Heart left ventricle (tissue), 16 donors: ENCODE measurements around the gene POU6F2. TPM values are rescaled to one million over a fixed set of nuclear protein-coding genes. Genes with fewer than 3 reads are reported as not detected.

ENCODE experiments used
- ATAC-seq, 4 donors: fragments of 200-7000 bp; cut with Tn5 transposase; one replicate each; pipeline ENCODE4 v1.9.1; 2020 to 2022; ENCODE audit warnings: moderate library complexity in 4 of 4, mild to moderate bottlenecking in 3 of 4, moderate number of reproducible peaks in 1 of 4
- DNase-seq, 5 donors: peaks; one replicate each; pipeline ENCODE4 v3.0.0-alpha.2; 2020
- H3K27ac ChIP-seq, 12 donors: fragments of 200-600 bp; sonication (generic) in 4 of 12; one replicate each; pipeline versions ENCODE4 v1.5.0 to v1.8.0; 2016 to 2022; ENCODE audit warnings: mild to moderate bottlenecking in 2 of 12
- H3K27me3 ChIP-seq, 9 donors: fragments of 200-600 bp; sonication (generic) in 2 of 9; one replicate each; pipeline versions ENCODE4 v1.5.1 to v1.8.0; 2016 to 2022; ENCODE audit warnings: mild to moderate bottlenecking in 3 of 9
- H3K36me3 ChIP-seq, 9 donors: fragments of 200-600 bp; sonication (generic) in 2 of 9; one replicate each; pipeline versions ENCODE4 v1.5.0 to v1.8.0; 2018 to 2022; ENCODE audit warnings: mild to moderate bottlenecking in 2 of 9
- H3K4me1 ChIP-seq, 12 donors: fragments of 200-600 bp; sonication (generic) in 4 of 12; one replicate each; pipeline versions ENCODE4 v1.5.0 to v1.8.0; 2016 to 2022; ENCODE audit warnings: mild to moderate bottlenecking in 3 of 12
- H3K4me3 ChIP-seq, 12 donors: fragments of 200-600 bp; sonication (generic) in 4 of 12; one replicate each; pipeline versions ENCODE4 v1.5.0 to v1.8.0; 2017 to 2022; ENCODE audit warnings: mild to moderate bottlenecking in 9 of 12, moderate library complexity in 4 of 12
- H3K9me3 ChIP-seq, 12 donors: fragments of 200-600 bp; sonication (generic) in 4 of 12; one replicate each; pipeline versions ENCODE4 v1.5.0 to v1.8.0; 2016 to 2022; ENCODE audit warnings: mild to moderate bottlenecking in 1 of 12
- POLR2A ChIP-seq, 2 donors: fragments of 450-650 bp; IDR thresholded peaks; one replicate each; pipeline ENCODE4 v1.6.1; 2017; ENCODE audit warnings: antibody characterized with exemption in 2 of 2, mild to moderate bottlenecking in 2 of 2, moderate library complexity in 2 of 2
- WGBS, 4 donors: extraction: QIAGEN DNeasy Blood & Tissue Kit in 2 of 4; methylation state at CpG; one replicate each; pipeline versions ENCODE4 v1.1.5 to v1.1.7; 2013 to 2018; 5-methylcytosine and 5-hydroxymethylcytosine counted together
- intact Hi-C, 10 donors: fragments of 100-400 bp; cut with DNase I; formaldehyde crosslinking; loops; one replicate each; pipeline versions ENCODE4 v1.11.1 to v1.14.2; 2022
- polyA plus RNA-seq, 2 donors: library from polyadenylated mRNA; stranded (reverse); fragments of 200-250 nt; gene quantifications; one replicate each; pipeline ENCODE4 v1.2.3, GENCODE V29; 2013
- total RNA-seq, 9 donors: library from RNA; depleted of rRNA in 2 of 9; stranded (reverse); fragments of >200 nt in 2 of 9; fragmentation: NEBNext Ultra II Directional in 3 of 9; extraction: Animal tissue kit (Norgen Biotek cat#: 25700) in 3 of 9; gene quantifications; one replicate each; pipeline versions ENCODE4 v1.1.0 to v1.2.4, GENCODE V29; 2016 to 2023
- TF ChIP-seq, protein P1 (sequence below), 12 donors: fragments of 200-600 bp; sonication (generic) in 4 of 12; IDR thresholded peaks; one replicate each; pipeline versions ENCODE4 v1.5.0 to v1.8.0; 2018 to 2022; ENCODE audit warnings: antibody characterized with exemption in 12 of 12, mild to moderate bottlenecking in 5 of 12
- donor health status: ischemic (EF 13 %, LVEDD 7.1; RV severe dilation, severe dysfunction).
- donor health status: healthy with polysubstance abuse.
- donor health status: DM: no; HTN: yes; CAD: no.
- donor health status: DM: no; HTN: no; CAD: no.
- donor health status: ischemic (EF 25% LVEDD 6.9; RV normal size, moderate dysfunction).
- donor health status: ischemic (EF 25% LVEDD 5.7; RV mildly dilated, moderate dysfunction).
- donor health status: healthy.
- donor health status: DM: yes; HTN: yes; CAD: no.
- donor health status: ischemic (EF 35%, LVEDD 5.7; RV mildly dilated, moderate dysfunction).
- donor health status: nonischemic (EF 11% LVEDD 7.7; RV severe dilation, severe dysfunction).
- donor health status: DM: yes; HTN: yes; CAD: no.
- donor health status: PGD.
- donor health status: ischemic (EF 29% LVEDD 5.4; RV normal size, mild dysfunction).
- donor health status: nonischemic (EF 23%, LVEDD 6.1; RV moderate dilation, normal function).

POU6F2 gene
- total and polyA plus RNA-seq, 11 donors, result 0.03 to 1.2 (median 0.38) TPM; not detected in 2

DNA sequence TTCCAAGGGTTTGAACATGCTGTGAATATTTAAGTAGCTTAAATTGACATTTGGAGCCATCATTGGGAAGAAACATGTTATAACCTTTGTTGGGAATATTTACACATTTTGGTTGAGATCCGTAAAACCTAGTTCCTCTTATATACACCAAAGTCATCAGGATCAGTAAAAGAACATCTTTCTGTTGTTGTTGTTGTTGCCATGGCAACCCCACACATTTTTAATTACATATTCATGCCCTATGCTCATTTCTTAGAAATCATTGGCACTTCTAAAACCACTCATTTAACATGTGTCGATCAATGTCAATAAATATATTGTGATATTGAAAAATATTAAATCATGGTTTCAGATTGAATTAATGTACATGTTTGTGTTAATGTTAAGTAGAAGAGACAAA is 122.6 kb downstream of the POU6F2 start:
- no peaks in the 10 kb centered on the region for H3K36me3 ChIP-seq
- 92 to 97% (median 94%) methylated on average over 2 of the region's 2 CpGs for WGBS, 4 donors
- ATAC-seq (no peak), DNase-seq (no peak)
- H3K9me3 ChIP-seq, result no peaks in the 10 kb centered on the region
- intact Hi-C loops, result no loop called here
- no peak overlapping the region for H3K4me3 ChIP-seq
- no peaks in the 10 kb centered on the region for H3K27me3 ChIP-seq
- no peak overlapping the region for H3K27ac ChIP-seq
- TF ChIP-seq, protein P1, sequence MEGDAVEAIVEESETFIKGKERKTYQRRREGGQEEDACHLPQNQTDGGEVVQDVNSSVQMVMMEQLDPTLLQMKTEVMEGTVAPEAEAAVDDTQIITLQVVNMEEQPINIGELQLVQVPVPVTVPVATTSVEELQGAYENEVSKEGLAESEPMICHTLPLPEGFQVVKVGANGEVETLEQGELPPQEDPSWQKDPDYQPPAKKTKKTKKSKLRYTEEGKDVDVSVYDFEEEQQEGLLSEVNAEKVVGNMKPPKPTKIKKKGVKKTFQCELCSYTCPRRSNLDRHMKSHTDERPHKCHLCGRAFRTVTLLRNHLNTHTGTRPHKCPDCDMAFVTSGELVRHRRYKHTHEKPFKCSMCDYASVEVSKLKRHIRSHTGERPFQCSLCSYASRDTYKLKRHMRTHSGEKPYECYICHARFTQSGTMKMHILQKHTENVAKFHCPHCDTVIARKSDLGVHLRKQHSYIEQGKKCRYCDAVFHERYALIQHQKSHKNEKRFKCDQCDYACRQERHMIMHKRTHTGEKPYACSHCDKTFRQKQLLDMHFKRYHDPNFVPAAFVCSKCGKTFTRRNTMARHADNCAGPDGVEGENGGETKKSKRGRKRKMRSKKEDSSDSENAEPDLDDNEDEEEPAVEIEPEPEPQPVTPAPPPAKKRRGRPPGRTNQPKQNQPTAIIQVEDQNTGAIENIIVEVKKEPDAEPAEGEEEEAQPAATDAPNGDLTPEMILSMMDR (IDR thresholded peaks at IDR 0.05), result no peak
- no peak for TF ChIP-seq POLR2A (IDR thresholded peaks at IDR 0.05)
- no peaks in the 10 kb centered on the region for H3K4me1 ChIP-seq

DNA sequence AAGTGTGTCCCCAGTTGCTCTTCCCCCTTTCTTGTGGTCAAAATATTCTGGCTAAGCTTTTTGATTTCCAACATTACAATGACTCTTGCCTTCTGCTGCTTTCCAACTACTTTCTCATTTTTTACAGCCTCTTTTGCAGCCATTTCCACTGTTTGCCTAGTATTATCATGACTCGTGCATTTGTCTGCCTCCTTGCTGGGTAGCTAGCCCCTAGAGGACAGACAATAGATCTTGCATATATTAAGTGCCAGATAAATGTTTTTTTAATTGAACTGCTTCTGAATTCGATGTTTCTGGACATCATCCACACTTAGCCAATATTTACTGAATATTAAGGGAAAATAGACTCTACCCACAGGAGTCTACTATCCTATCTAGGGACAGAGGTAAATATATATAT is 124.5 kb downstream of the POU6F2 start:
- H3K27ac ChIP-seq, result no peak overlapping the region
- no peaks in the 10 kb centered on the region for H3K4me1 ChIP-seq
- WGBS, 4 donors, result 48 to 62% (median 58%) methylated on average over 2 of the region's 2 CpGs
- ATAC-seq (no peak), DNase-seq (no peak)
- intact Hi-C loops, result no loop called here
- TF ChIP-seq, protein P1 (IDR thresholded peaks at IDR 0.05), result no peak
- H3K36me3 ChIP-seq, result no peaks in the 10 kb centered on the region
- no peaks in the 10 kb centered on the region for H3K27me3 ChIP-seq
- no peak overlapping the region for H3K4me3 ChIP-seq
- no peaks in the 10 kb centered on the region for H3K9me3 ChIP-seq

DNA sequence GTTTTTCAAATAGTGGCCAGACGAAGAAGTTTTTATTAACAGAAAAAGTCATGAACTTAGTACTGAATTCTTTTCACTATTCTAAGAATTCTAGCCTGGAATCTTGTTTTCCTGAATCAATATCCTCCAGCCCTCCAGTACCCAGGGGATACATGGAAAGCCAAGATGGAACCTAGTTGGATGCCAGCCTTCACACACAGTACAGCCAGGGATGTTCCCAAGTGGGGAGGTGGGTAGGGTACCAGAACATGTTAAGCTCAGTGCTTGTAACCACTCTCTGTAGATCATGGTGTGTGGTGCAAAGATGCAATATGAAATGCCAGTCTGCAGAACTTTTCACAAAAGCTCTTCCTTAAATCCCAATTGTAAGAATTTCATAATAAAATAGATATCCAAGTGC is 128.0 kb downstream of the POU6F2 start:
- intact Hi-C loops, result no loop called here
- Histone ChIP-seq H3K9me3 (no peaks in the 10 kb centered on the region), H3K36me3 (no peaks in the 10 kb centered on the region), H3K4me3 (no peak overlapping the region), H3K27me3 (no peaks in the 10 kb centered on the region), H3K27ac (no peak overlapping the region), H3K4me1 (no peaks in the 10 kb centered on the region)
- ATAC-seq (no peak), DNase-seq (no peak)
- 85 to 92% (median 87%) methylated on average over 1 of the region's 1 CpG for WGBS, 4 donors
- TF ChIP-seq, protein P1 (IDR thresholded peaks at IDR 0.05), result no peak
- TF ChIP-seq POLR2A (IDR thresholded peaks at IDR 0.05), result no peak

DNA sequence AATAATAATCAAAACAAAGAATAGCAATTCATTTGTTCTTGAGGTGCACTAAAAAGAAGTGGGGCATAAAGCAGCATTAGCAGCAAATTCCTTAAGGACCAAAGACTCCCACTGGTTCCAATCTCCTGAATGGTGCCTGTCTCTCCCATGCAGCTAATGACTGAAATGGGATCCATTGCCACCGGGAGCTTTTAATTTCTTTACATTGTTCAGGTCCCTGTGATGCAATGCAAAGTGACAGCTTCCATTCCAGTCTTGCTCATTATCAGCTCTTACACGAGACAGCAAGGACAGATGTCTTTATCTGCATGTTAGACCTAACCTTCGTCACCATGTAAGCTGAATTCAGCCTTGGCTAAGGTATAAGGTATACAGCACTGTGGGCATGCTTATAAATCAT is 148.1 kb downstream of the POU6F2 start:
- 26 to 56% (median 42%) methylated on average over 3 of the region's 3 CpGs for WGBS, 4 donors
- intact Hi-C loops, result no loop called here

More for the DNA sequence above, 148.1 kb downstream of the POU6F2 start:
- Histone ChIP-seq H3K4me3 (no peak overlapping the region), H3K27me3 (peaks cover 0 to 7% (median 0%) of the 10 kb centered on the region in 9 donors), H3K9me3 (no peaks in the 10 kb centered on the region), H3K4me1 (no peaks in the 10 kb centered on the region), H3K27ac (no peak overlapping the region), H3K36me3 (no peaks in the 10 kb centered on the region)
- DNase-seq (no peak), ATAC-seq (no peak)
- TF ChIP-seq, protein P1 (IDR thresholded peaks at IDR 0.05), result no peak
- no peak for TF ChIP-seq POLR2A (IDR thresholded peaks at IDR 0.05)
